ENCODE data around the gene IL12RB2.

IL12RB2 gene, protein sequence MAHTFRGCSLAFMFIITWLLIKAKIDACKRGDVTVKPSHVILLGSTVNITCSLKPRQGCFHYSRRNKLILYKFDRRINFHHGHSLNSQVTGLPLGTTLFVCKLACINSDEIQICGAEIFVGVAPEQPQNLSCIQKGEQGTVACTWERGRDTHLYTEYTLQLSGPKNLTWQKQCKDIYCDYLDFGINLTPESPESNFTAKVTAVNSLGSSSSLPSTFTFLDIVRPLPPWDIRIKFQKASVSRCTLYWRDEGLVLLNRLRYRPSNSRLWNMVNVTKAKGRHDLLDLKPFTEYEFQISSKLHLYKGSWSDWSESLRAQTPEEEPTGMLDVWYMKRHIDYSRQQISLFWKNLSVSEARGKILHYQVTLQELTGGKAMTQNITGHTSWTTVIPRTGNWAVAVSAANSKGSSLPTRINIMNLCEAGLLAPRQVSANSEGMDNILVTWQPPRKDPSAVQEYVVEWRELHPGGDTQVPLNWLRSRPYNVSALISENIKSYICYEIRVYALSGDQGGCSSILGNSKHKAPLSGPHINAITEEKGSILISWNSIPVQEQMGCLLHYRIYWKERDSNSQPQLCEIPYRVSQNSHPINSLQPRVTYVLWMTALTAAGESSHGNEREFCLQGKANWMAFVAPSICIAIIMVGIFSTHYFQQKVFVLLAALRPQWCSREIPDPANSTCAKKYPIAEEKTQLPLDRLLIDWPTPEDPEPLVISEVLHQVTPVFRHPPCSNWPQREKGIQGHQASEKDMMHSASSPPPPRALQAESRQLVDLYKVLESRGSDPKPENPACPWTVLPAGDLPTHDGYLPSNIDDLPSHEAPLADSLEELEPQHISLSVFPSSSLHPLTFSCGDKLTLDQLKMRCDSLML

GRCh38 chr1:67307251-67308060 lies at the start of gene IL12RB2:
Gene IL12RB2, plus strand, starts transcription at chr1:67307873. Its CDS starts 12,496 bp downstream, at chr1:67320369.
- peak; percentile 22 for DNase-seq (ENCODE audit: low spot score)

DNA sequence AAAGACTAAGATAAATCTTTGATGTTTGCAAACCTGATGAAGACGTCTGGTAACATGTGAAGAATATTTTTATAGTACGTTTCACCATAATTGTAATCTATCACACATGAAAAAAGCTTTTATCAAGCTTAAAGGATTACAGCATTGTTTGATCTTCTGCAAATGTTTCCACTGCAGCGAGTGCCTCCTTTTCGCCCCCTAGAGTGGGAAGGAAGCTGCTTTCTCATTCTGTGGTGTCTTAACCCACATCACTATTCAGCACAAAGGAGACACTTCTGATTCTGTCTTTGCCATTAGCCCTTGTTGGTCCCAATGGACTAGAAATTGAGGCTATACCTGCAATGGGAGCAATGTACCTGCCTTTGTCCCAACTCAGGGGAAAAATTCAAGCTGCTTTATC lies 46.0 kb upstream of the IL12RB2 start:
- no peak for DNase-seq (ENCODE audit: low spot score)

- no peak for DNase-seq (ENCODE audit: low spot score)
These were observed 44.9 kb upstream of the IL12RB2 start for GRCh38 chr1:67262735-67263134.

GRCh38 chr1:67264152-67264551 lies 43.5 kb upstream of the IL12RB2 start:
- no peak for DNase-seq (ENCODE audit: low spot score)

- DNase-seq (ENCODE audit: low spot score): no peak
These were observed 42.8 kb upstream of the IL12RB2 start for GRCh38 chr1:67264899-67265298.

DNA sequence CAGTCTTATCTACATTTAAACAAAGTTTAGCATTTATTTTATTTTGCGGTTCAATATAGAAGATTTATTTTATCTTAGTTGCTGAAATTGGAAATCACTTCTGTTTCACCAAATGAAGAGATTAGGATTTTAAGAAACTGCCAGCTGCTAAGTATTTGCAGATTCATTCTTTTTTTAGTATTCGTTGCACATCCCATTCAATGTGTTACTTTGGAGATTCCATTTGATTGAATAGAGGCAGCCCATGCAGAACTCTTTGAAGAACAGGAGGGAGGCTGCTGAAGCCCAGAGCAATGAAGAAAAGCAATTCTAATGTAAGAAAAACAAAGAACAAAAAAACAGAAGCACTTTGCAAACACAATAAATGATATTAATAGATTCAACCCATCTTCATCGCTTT lies 38.6 kb upstream of the IL12RB2 start:
- no peak for DNase-seq (ENCODE audit: low spot score)

DNA sequence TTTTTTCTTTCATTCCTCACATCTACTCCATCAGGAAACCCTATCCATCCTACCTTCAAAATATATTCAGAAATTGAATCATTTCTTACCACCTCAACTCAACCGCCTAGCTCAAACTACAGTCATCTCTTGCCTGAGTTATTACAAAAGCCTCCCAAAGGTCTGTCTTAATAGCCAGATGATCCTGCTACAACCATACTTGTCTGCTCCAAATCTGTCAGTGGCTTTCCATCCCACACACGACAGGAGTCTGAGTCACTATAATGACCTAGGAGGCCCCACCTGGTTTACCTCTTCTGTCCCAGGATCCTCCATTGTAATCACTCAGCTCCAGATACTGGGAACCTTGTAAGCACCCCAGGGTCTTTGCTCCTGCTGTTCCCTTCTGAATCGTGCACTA lies 37.1 kb upstream of the IL12RB2 start:
- DNase-seq (ENCODE audit: low spot score): no peak

GRCh38 chr1:67273591-67273990 lies 34.1 kb upstream of the IL12RB2 start:
- no peak for DNase-seq (ENCODE audit: low spot score)

- DNase-seq (ENCODE audit: low spot score): no peak
These were observed 32.9 kb upstream of the IL12RB2 start for GRCh38 chr1:67274623-67275325.

GRCh38 chr1:67280696-67281095 lies 27.0 kb upstream of the IL12RB2 start:
- peak; percentile 44 for DNase-seq (ENCODE audit: low spot score)

- peak; percentile 75 for DNase-seq (ENCODE audit: low spot score)
These were observed 26.4 kb upstream of the IL12RB2 start for GRCh38 chr1:67281244-67281643.

DNA sequence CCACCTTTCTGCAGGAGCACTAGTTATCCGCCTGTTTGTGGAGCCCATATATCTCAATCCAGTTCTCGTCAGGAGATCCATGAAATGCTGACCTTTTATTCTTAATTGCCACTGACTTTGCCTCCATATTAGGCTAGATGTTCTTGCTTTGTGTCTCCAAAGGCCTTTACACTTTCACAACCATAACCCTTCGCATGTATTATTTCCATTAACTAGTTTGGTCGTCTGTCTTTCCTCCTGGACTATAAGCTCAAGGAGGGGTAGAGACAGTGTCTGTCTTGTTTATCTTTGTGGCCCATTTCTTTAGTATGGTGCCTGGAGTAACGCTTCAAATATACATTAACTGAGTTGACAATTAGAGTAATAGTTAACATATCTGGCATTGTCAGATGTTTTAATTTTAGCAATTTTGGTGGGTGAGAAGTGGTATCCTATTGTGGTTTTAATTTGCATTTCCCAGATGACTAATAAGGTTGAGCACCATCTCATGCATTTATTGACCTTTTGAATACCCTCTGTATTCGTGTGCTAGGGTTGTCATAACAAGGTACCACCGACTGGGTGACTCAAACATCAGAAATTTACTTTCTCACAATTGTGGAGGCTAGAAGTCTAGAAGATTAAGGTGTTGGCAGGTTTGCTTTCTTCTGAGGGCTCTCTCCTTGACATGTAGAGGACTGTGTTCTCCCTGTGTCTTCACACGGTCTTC lies 21.7 kb upstream of the IL12RB2 start:
- DNase-seq (ENCODE audit: low spot score): peak; percentile 26

DNA sequence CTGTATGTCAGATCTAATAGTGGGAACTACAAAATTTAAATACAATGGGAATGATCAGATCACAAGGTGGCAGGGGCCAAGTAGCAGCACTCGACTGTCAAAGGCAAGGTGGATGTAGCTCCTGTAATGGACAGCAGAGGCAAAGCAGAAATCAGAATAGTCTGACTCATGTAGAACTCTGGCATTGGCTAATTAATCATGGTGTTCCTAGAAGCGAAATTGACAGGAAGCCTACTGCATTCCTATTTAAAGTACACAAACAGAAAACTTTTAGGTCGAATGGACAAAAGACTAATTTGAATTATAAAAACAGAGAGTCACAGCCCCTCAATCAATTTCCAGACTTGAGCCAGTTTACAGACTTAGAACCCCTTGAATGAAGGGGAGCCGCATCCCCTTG lies 17.4 kb upstream of the IL12RB2 start:
- DNase-seq (ENCODE audit: low spot score): no peak

- DNase-seq (ENCODE audit: low spot score): no peak
These were observed 12.6 kb upstream of the IL12RB2 start for GRCh38 chr1:67294836-67295617.

DNA sequence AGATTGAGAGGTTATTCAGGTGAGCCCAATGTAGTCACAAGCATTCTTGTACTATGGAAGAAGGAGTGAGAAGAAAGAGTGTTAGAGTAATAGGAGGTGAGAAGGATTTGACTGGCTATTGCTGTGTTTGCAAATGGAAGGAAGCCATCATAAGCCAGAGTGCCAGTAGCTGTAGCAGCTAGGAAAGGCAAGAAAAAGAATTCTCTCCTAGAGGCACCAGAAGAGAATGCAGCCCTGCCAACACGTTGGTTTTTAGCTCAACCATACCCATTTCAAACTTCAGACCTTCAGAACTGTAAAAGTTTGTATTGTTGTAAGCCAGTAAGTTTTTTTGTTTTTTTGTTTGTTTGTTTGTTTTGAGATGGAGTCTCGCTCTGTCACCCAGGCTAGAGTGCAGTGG lies 8.9 kb upstream of the IL12RB2 start:
- no peak for DNase-seq (ENCODE audit: low spot score)

- DNase-seq (ENCODE audit: low spot score): no peak
These were observed 8.4 kb upstream of the IL12RB2 start for GRCh38 chr1:67299296-67299695.

GRCh38 chr1:67300561-67300960 lies 7.1 kb upstream of the IL12RB2 start:
- no peak for DNase-seq (ENCODE audit: low spot score)

GRCh38 chr1:67304023-67304422 lies 3.6 kb upstream of the IL12RB2 start:
- DNase-seq (ENCODE audit: low spot score): no peak

DNA sequence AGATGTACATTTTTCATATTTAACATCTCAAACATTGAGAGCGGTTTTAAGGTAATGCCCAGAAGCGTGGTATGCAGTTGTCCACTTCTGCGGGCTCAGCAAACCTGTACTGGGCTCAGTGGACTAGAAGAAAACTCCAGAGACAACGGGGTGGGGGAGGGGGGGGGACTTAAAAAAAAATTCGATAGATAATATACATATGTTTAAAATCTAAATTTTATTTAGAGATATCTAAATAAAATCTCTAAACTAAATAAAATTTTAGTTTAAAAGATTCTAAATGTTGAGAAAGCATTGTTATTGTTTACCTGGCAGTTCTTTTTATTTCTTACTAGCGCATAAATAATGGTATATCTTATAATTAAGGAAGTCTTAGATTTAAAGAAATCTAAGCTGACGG lies 1.1 kb upstream of the IL12RB2 start:
- no peak for DNase-seq (ENCODE audit: low spot score)

DNA sequence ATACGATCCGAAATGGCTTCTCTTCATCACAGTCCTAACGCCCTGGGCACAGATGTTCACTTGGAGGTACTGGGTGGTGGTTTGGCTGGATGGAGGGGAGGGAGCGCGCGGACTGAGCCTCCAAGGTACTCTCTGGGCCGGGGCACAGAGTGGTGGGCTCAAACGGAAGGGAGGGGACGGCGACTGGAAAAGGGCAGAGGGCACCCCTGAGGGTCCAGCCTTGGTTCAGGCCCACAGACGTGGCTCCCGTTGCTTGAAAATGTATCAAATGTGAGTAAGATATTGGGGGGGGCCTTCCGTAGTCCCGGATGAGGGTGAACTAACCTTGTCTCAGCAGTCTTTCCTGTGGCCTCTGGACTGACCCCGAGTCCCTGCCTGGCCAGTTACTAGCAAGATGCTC lies 463 bp downstream of the IL12RB2 start:
- no peak for DNase-seq (ENCODE audit: low spot score)

Measured in SW480 (cell line).